Measurements from ENCODE around the gene RTL10.
A peak's percentile ranks its signal among the peaks of the same experiment; 100 is the strongest.

RTL10 gene

GRCh38 chr22:19854778-19855503, at the start of gene RTL10, which contains the start of gene GNB1L:
RTL10 (minus strand) TSS chr22:19854874; CDS start chr22:19852261, 2,613 bp downstream.
GNB1L (minus strand) TSS chr22:19854874; CDS start chr22:19821355, 33,519 bp downstream.
- DNase-seq (ENCODE audit: low read depth in 2 of 2): peak; percentile 89 to 90

- no peak for DNase-seq (ENCODE audit: low read depth in 2 of 2)
Observed at GRCh38 chr22:19904174-19904856, 49.6 kb upstream of the RTL10 start.

- no peak for DNase-seq (ENCODE audit: low read depth in 2 of 2)
Observed at GRCh38 chr22:19903513-19903912, 48.8 kb upstream of the RTL10 start.

GRCh38 chr22:19903031-19903430, 48.4 kb upstream of the RTL10 start:
- no peak for DNase-seq (ENCODE audit: low read depth in 2 of 2)

DNA sequence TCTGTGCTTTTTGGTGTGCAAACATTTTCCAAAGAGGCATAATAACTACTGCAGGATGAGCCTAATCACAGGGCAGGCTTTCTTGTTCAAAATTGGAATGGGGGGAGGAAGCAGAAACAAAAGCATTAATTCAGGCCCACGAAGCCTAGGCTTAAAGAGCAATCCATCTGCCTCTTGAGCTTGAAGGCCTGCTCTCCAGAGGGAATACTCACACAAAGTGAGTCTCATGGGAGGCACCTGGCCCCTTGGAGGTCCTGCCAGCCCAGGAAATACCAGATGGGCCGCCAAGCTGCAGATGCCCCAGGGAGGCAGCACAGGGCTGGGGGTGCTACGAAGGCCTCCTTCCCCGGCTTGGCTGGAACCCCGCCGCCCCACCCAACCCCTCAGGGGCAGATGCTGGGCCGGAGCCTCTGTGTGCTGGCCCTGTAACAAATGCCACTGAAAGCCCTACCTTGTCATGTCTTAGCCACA, 47.6 kb upstream of the RTL10 start:
- DNase-seq (ENCODE audit: low read depth in 2 of 2): no peak

- DNase-seq (ENCODE audit: low read depth in 2 of 2): no peak
Observed at GRCh38 chr22:19901577-19902244, 47.0 kb upstream of the RTL10 start.

- DNase-seq (ENCODE audit: low read depth in 2 of 2): no peak
Observed at GRCh38 chr22:19900707-19901436, 46.2 kb upstream of the RTL10 start.

DNA sequence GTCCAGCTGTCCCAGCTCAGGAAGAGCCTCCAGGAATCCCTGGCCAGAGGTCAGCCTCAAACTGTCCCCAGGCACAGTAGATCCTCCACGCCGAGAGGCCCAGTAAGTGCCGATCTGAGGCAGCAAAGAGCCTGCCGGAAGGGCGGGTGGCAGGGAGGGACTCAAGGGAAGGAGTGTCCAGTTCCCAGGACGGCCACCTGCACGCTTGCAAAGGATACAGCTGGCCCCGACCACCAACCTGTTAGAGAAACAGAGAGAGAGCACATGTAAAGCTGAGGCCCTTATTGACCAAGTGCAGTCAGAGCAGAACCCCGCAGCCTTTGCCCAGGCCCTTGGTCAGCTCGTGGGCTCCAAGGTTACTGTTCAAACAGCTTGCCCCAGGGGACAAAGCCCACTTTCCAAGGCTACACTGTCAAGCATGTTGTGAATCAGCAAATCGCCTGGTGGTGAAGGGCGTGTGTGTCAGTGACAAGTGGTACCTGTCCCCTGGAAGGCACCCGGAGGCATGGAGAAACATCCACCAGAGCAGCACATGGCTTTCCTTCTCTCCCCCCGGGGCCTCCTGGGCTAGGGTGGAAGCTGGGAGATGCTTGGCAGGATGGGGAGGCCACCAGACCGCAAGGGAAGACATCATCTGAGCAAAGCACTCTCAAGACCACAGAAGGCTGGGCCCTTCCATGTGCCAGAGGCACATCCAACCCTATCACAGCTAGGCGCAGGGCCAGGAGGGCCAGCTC, 44.3 kb upstream of the RTL10 start:
- DNase-seq (ENCODE audit: low read depth in 2 of 2): no peak

- DNase-seq (ENCODE audit: low read depth in 2 of 2): no peak
Observed at GRCh38 chr22:19898145-19898544, 43.5 kb upstream of the RTL10 start.

GRCh38 chr22:19897726-19898125, 43.1 kb upstream of the RTL10 start:
- DNase-seq (ENCODE audit: low read depth in 2 of 2): no peak

DNA sequence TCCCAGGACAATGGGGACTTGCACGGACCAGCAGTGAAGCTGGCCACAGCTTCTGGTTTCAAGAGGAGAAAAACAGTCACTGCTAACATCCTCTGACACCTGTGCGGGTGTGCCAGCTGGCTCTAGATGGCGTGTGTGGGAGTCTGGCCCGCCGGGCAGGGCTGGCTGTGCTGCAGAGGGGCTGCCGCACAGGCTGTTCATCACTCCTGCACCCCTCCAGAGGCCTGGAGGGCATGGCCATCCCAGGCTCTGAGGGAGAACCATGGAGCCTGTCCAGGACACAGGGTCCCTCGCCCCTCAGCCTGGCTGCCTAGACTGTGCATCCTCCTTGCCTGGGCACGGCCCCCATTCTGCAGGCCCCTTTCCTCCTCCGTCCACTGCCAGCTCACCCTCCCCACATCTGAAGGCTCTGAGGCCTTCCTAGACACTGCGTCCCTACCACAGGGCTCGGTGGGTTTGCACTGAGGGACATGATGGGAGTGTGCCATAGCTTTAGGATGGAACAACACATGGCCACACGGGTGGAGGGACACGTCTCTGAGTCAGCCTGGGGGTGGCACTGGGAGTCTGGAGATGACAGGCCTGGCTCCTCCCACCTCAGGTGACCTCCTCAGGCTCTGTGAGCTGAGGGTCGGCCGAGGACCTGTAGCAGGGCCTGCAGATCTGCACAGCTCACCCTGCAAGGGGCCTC, 42.1 kb upstream of the RTL10 start:
- DNase-seq (ENCODE audit: low read depth in 2 of 2): no peak

GRCh38 chr22:19895160-19895849, 40.6 kb upstream of the RTL10 start:
- no peak for DNase-seq (ENCODE audit: low read depth in 2 of 2)

DNA sequence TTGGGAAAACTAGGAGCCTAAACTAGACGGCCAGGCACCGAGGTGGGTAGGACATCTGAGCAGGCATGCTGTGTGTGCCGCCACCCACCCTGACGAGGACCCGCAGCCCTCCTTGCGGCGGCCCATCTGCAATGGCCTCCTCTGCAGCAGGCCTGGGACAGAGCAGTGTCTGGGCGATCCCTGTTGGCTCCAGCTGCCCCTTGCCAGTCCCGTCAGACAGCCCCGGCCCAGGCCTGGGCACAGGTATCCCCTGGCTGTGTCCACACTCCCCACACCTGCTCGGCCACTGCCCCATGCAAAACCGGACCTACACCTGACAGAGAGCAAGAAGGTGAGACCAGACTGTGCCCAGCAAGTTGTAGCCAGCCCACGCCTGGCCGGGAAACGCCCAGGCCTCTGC, 38.7 kb upstream of the RTL10 start:
- DNase-seq (ENCODE audit: low read depth in 2 of 2): no peak

- DNase-seq (ENCODE audit: low read depth in 2 of 2): no peak
Observed at GRCh38 chr22:19892925-19893324, 38.3 kb upstream of the RTL10 start.

DNA sequence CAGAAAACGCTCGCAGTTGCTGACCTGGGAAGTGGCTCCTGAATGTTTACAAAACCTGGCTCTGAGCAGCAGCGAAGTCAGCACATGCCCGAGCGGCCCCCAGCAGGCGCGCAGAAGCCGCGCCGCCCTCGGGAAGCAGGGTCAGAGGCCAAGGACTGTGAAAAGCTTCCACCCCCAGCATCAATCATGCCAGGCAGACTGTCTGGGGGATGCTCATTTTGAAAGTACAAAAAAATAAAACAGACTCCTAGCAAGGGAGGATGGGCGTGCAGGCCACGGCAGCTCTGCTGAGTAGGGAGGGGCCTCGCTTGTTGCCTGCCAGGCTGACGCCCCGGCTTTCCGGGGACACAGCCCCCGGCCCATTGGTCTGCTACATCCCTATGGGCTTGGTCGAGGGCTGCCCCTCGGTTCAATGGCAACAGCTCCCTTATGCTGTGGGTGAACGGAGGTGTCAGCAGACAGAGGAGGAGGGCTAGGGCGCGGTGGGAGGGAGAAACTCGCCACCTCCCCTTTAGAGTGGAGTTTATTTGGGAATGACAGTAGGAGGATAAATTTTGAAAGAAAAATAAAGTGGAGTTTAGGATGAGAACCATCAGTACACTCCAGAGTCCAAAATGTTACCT, 37.7 kb upstream of the RTL10 start:
- no peak for DNase-seq (ENCODE audit: low read depth in 2 of 2)

- peak; percentile 47 to 66 for DNase-seq (ENCODE audit: low read depth in 2 of 2)
Observed at GRCh38 chr22:19891317-19892256, 36.9 kb upstream of the RTL10 start.

DNA sequence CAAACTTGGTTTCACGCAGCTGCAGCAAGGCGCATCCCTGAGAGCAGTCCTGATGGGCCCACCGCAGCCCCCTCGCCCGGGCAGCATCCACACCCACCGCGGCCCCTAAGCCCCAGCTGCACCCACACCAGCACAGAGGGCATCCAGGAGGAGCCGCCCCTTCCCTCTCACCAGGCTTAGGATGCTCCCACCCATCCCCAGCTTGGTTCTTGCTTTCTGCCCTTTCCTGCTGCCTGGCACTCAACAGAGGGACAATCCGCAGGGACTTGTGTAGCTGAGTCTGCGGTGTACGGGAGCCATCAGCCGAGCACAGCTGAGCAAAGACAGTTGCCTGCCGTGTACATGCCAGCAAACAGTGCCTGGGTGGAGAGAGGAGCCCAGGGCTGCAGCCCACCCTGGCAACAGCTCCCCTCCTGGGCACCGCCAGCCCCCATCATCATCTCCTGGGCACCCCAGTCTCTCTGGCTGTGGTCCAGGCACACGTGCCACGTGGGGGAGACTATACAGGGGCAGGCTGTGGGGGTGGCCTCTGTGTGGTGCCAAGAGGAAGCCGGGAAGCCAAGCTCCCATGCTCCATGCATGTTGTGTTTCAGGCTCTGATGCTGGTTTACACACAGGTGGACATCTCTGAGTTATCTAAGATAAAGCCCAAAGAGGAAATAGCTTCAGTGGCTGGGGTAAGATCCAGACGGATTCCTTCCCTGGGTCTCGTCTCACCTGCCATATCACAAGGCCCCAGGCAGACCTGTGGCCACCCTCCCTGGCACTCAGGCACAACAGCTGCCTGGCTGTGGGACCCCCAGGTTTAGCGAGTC, 36.0 kb upstream of the RTL10 start:
- no peak for DNase-seq (ENCODE audit: low read depth in 2 of 2)

DNA sequence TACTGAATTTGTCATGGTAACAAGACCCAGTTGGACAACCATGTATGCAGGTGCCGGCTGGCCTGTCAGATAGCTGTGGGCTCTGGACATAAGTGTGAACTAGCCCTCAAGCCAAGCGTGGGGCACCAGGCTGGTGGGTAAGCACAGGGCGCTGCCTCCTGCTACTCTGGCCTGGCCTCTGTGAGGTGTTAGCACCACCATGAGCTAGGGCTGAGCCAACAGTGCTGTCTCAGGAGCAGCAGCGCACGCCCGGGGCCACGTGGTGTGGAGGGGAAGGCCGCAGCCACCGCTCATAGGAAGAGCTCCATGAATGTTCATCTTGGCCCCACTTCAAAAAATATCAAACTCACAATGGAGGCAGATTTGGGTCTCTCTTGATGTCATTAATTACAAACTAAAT, 35.3 kb upstream of the RTL10 start:
- DNase-seq (ENCODE audit: low read depth in 2 of 2): no peak
